Activated T-helper 1 cell treated with anti-CD3 and anti-CD28 coated beads, Interleukin-12 subunit alpha, Interleukin-12 subunit beta, Interleukin-2, Interleukin-4 antibody, amounts not matched to agents 30 ng/mL and 10 ng/mL and 1 ng/mL, durations not matched to agents 14 hours and 24 hours and 36 hours (primary cell): ENCODE measurements around the gene OR6X1. TPM values are rescaled to one million over a fixed set of nuclear protein-coding genes. Genes with fewer than 3 reads are reported as not detected.
"Not testable (repeated sequence)": the region's sequence is repeated elsewhere in the genome, so short reads cannot be mapped to it uniquely, and the experiment has no call there.

Experiments
- DNase-seq: peaks from one replicate; pipeline ENCODE4 v3.0.0; 2021; ENCODE audit warnings: low spot score
- H3K27ac Mint-ChIP-seq: one replicate; pipeline ENCODE4 v1.8.0; 2021; ENCODE audit warnings: mild to moderate bottlenecking, mixed read lengths
- H3K27me3 Mint-ChIP-seq: one replicate; pipeline ENCODE4 v1.8.0; 2022; ENCODE audit warnings: mild to moderate bottlenecking, moderate library complexity, mixed read lengths; ENCODE audit not compliant: insufficient read depth
- H3K36me3 Mint-ChIP-seq: one replicate; pipeline ENCODE4 v1.8.0; 2021; ENCODE audit warnings: low read depth, mixed read lengths
- H3K4me1 Mint-ChIP-seq: one replicate; pipeline ENCODE4 v1.8.0; 2021; ENCODE audit warnings: low read depth, mixed read lengths
- H3K4me3 Mint-ChIP-seq: one replicate; pipeline ENCODE4 v1.8.0; 2021; ENCODE audit warnings: mild to moderate bottlenecking, moderate library complexity, mixed read lengths
- H3K9me3 Mint-ChIP-seq: one replicate; pipeline ENCODE4 v1.8.0; 2021; ENCODE audit warnings: mixed read lengths
- intact Hi-C: fragments of 100-400 bp; cut with micrococcal nuclease; formaldehyde crosslinking; loops from one replicate; pipeline ENCODE4 v1.15.1; 2024
- total RNA-seq: library from RNA; stranded (reverse); gene quantifications from 2 replicates; pipeline ENCODE4 v1.2.3, GENCODE V29; 2022

Gene OR6X1
- total RNA-seq, 1 donor from 2014 or later = not detected

DNA sequence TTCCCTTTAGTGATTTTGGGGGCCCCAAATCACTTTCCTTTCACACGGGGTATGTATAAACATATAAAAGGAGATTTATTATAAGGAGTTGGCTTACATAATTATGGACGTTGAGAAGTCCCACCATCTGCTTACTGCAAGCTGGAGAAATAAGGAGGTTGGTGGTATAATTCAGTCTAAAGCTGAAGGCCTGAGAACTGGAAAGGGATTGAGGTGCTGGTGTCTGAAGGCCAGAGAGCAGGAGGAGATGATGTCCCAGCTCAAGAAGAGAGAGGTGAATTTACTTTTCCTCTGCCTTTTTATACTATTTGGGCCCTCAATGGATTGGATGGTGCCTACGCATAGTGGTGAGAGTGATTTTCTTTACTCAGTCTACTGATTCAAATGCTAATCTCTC is 11.6 kb downstream of the OR6X1 start:
- Mint-ChIP-seq H3K9me3 (no peaks in the 10 kb centered on the region), H3K36me3 (peaks cover 19% of the 10 kb centered on the region), H3K27me3 (peaks cover 11% of the 10 kb centered on the region), H3K27ac (no peak overlapping the region), H3K4me3 (no peak overlapping the region), H3K4me1 (peaks cover 30% of the 10 kb centered on the region)
- DNase-seq = no peak
- intact Hi-C loops = loop anchor here (5.0 to 10.0 kb wide), 5 partner anchors 325 to 1210 kb away; partner anchors contain the start of genes CCDC15 and HSPA8

DNA sequence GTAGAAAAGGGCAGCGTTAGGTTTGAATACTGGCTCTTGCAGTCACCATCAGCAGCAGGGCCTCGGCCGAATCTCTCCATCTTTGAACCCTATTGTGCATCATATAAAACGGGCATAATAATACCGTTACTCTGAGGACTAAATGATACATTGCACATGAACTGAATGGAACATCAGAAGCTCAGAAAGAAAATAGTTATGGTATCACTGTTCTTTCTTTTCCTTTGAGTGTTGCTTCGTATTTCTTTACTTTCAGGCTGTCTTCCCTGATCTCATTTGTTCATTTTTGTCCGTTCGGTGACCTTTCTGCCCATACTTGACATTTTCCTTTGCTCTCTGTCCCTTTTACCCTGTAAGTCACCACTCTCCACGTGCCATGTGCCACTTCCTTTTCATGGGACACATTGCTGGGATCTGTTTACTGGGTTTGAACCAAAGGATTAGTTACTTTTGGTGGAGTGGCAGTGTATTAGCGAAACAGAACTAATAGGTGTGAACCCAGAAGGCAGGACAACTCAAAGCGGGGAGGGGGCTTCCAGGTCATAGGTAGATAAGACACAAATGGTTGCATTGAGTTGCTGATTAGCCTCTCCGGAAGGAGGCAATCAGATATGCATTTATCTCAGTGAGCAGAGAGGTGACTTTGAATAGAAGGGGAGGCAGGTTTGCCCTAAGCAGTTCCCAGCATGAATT is 12.1 kb downstream of the OR6X1 start:
- Mint-ChIP-seq H3K27me3 (peaks cover 9% of the 10 kb centered on the region), H3K27ac (peak overlapping the region; percentile 93), H3K36me3 (peaks cover 23% of the 10 kb centered on the region), H3K9me3 (no peaks in the 10 kb centered on the region), H3K4me3 (peak overlapping the region; percentile 96), H3K4me1 (peaks cover 35% of the 10 kb centered on the region)
- intact Hi-C loops = loop anchor here (5.0 to 10.0 kb wide), 5 partner anchors 325 to 1210 kb away; partner anchors contain the start of genes CCDC15 and HSPA8
- DNase-seq = no peak

DNA sequence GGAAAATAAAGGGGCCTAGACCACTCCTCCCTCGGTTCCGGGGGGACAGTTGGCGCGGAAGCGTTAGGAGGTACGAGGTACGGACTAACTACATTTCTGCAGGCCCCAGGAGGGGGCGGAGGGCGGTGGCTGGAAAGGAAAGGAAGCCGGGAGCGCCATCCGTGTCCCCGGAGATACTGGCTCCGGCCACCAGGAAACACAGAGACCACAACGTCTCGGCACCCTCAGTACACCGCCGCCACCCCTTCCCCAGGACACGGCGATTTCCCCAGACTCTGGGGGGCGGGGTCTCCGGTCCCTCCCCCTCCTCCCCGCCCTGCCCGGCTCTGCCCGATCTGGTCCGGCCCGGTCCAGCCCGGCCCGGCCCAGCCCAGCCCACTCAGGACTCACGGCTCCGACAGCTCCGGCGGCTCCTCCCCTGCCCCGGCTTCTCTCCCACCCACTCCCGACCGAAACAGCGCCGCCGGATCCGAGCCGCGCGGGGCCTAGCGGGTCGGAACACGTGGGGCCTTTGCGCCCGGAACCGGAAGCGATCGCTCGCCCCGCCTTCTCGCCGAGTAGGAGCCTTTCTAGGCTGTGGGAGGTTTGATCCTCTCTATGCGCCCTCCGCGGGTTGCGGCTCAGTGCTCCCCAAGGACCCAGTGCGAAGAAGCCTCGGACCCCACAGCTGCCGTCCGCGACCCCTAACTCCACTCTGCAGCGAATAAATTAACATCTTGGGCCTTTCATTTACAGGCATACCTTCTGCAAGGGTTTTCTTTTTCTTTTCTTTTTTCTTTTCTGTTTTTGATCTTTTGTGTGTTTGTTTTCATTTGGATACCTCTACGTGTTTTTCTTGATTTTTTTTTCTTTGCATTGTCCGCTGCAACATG is 12.9 kb downstream of the OR6X1 start, which contains the start of gene ZNF202:
Gene ZNF202 (minus strand): TSS at position 502 of the 872 bp plus-strand sequence. CDS start 10,772 bp downstream, outside the sequence.
- Mint-ChIP-seq H3K4me1 (peaks cover 37% of the 10 kb centered on the region), H3K36me3 (peaks cover 27% of the 10 kb centered on the region), H3K4me3 (peak within 1 kb of the TSS; percentile 96), H3K27ac (peak within 1 kb of the TSS; percentile 93), H3K9me3 (no peaks in the 10 kb centered on the region), H3K27me3 (peaks cover 8% of the 10 kb centered on the region)
- intact Hi-C loops = loop anchor here (1.0 to 10.0 kb wide), 9 partner anchors 13 to 1211 kb away; partner anchors contain the start of genes CCDC15, HSPA8, OR6X1 and VWA5A
- DNase-seq = peak; percentile 87

DNA sequence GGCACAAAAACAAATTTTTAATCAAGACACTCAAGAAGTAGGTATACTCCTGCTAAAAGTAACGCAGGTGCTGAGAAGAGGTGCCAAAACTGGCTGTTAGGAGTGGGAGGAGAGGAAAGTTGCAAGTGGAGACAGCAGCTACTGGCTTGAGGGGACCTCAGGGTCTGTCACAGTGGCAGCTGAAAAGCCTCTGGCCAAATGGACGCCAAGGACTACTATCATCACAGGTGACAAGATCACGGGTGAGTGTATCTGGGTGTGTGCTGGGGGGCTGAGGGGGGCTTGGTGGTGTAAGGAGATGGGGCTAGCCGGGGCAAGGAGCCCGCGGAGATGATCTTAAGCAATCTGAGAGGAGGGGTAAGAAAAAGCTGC is 13.5 kb downstream of the OR6X1 start:
- H3K4me1 Mint-ChIP-seq = peaks cover 37% of the 10 kb centered on the region
- H3K4me3 Mint-ChIP-seq = peak overlapping the region; percentile 96
- H3K36me3 Mint-ChIP-seq = peaks cover 29% of the 10 kb centered on the region
- H3K27me3 Mint-ChIP-seq = peaks cover 3% of the 10 kb centered on the region
- DNase-seq = no peak
- no peaks in the 10 kb centered on the region for H3K9me3 Mint-ChIP-seq
- H3K27ac Mint-ChIP-seq = peak overlapping the region; percentile 90
- intact Hi-C loops = loop anchor here (1.0 to 10.0 kb wide), 9 partner anchors 14 to 1212 kb away; partner anchors contain the start of genes CCDC15, HSPA8, OR6X1 and VWA5A

DNA sequence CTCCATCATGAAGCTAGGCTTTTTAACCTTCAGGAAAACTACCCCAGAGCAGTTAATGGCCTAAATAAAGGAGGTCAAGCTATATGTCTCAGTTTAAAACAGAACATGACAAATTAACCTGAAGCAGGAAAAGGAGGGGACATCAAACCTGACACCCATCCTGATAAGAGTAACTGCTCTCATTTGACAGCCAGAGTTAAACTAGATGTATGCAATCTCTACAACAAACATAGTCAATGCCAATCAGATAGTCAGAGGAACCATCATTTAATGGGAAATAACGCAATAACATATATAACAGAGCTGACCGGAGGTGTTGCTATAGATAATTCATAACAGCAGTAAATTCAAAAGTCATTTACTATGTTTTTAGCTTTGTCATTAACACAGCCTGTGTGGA is 15.9 kb downstream of the OR6X1 start:
- Mint-ChIP-seq H3K4me3 (no peak overlapping the region), H3K27ac (no peak overlapping the region), H3K9me3 (no peaks in the 10 kb centered on the region), H3K27me3 (no peaks in the 10 kb centered on the region), H3K4me1 (peaks cover 37% of the 10 kb centered on the region), H3K36me3 (peaks cover 45% of the 10 kb centered on the region)
- intact Hi-C loops = no loop called here
- no peak for DNase-seq

DNA sequence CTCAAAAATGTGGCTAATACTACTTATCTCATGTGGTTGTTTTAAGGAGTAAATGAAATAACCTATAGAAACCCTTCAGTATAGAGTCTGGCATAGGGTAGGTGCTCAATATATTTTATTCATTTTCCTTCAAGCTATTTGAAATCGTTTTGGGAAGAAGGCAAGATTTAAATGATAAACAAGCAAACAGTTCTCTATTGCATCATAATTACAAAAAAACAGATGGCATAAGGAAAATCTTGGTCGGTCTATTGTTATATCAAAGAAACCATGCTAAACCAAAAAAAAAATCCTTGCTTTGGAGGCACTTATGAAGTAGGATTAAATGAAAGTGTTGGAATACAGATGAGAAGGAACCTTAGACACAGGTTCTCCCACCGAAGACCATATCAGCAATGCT is 17.5 kb downstream of the OR6X1 start:
- no peak for DNase-seq
- intact Hi-C loops = no loop called here

DNA sequence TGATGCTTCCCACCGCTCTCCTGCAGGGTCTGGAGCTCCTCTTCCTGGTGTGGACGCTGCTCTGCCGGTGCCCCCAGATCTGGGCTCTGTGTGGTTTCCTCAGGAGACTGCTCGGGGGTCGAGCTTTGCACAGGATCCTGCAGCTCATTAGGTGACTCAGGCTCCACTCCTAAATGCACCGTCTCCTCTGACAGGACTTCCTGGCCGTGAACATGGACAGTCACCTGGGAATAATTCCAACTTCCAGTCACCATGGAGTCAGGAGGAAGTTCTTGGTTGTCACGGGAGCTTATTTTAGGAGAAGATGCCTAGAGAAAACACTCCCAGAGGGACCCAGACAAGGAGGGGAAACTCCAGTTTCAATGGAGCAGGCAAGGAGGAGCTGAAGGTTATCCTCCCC is 24.7 kb downstream of the OR6X1 start:
- no peaks in the 10 kb centered on the region for H3K4me1 Mint-ChIP-seq
- no peak overlapping the region for H3K4me3 Mint-ChIP-seq
- H3K27ac Mint-ChIP-seq = no peak overlapping the region
- peaks cover 53% of the 10 kb centered on the region for H3K36me3 Mint-ChIP-seq
- no peak for DNase-seq
- peaks cover 16% of the 10 kb centered on the region for H3K9me3 Mint-ChIP-seq
- H3K27me3 Mint-ChIP-seq = no peaks in the 10 kb centered on the region
- intact Hi-C loops = no loop called here

More for the DNA sequence above, 17.5 kb downstream of the OR6X1 start:
- Mint-ChIP-seq H3K27me3 (no peaks in the 10 kb centered on the region), H3K4me1 (peaks cover 28% of the 10 kb centered on the region), H3K4me3 (no peak overlapping the region), H3K27ac (no peak overlapping the region), H3K36me3 (peaks cover 45% of the 10 kb centered on the region), H3K9me3 (no peaks in the 10 kb centered on the region)

DNA sequence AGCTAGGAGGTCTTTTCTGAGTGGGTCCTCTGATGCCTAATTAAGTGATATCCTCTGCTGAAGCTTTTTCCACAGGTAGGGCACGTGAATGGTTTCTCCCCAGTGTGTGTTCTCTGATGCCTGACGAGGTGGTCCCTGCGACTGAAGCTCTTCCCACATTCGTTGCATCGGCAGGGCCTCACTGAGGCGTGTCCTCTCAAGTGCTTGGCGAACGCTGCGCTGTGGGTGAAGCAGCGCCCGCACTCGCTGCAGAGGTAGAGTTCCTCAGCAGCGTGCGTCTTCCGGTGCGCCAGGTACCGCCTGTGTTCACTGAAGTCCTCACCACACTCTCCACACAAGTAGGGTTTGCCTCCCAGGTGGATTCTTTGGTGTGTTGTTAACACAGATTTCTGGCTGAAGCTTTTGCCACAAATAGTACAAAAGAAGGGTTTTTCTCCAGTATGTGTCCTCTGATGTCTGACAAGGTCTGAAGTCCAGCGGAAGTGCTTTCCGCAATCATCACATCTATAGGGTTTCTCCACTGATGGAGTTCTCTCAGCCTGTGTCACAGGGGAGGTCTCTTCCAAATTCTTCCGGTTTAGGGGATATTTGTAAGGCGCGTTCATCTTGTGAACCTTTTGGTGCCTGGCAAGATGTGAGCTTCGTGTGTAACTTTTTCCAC is 28.2 kb downstream of the OR6X1 start:
- no peak for DNase-seq
- Mint-ChIP-seq H3K4me1 (no peaks in the 10 kb centered on the region), H3K4me3 (no peak overlapping the region), H3K27ac (no peak overlapping the region), H3K36me3 (peaks cover 45% of the 10 kb centered on the region), H3K27me3 (no peaks in the 10 kb centered on the region), H3K9me3 (peaks cover 16% of the 10 kb centered on the region)
- intact Hi-C loops = no loop called here

DNA sequence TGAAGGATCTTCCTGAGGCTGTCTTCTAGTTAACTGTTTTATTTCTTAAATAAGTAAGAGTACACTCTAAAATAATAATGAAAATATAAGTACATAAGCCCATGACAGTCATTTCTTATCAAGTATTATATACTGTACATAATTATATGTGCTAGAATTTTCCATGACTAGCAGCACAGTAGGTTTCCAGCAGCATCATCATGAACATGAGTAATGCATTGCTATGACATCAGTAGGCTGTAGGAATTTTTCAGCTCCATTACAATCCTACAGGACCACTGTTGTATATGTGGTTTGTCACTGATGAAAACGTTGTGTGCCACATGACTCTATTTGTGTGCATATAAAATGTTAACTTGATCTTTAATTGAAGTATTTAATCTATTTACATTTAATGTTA is 34.9 kb downstream of the OR6X1 start:
- H3K36me3 Mint-ChIP-seq = peaks cover under 1% of the 10 kb centered on the region
- no peaks in the 10 kb centered on the region for H3K4me1 Mint-ChIP-seq
- DNase-seq = no peak
- H3K27me3 Mint-ChIP-seq = peaks cover 2% of the 10 kb centered on the region
- no peak overlapping the region for H3K4me3 Mint-ChIP-seq
- H3K9me3 Mint-ChIP-seq = no peaks in the 10 kb centered on the region
- intact Hi-C loops = no loop called here
- H3K27ac Mint-ChIP-seq = no peak overlapping the region

DNA sequence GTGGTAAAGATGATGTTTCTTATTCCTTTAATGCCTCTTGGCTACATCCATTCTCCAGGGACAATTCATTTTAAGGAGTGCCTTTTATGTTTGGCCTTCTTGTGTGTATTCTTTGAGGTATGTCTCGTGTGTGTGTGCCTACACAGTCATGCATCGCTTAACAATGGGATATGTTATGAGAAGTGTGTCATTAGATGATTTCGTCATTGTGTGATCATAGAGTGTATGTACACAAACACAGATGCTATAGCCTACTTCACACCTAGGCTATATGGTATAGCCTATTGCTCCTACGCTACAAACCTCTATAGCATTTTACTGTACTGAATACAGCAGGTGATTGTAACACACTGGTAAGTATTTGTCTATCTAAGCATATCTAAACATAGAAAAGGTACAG is 35.8 kb downstream of the OR6X1 start:
- H3K4me1 Mint-ChIP-seq = no peaks in the 10 kb centered on the region
- H3K36me3 Mint-ChIP-seq = no peaks in the 10 kb centered on the region
- peaks cover 11% of the 10 kb centered on the region for H3K27me3 Mint-ChIP-seq
- intact Hi-C loops = no loop called here
- DNase-seq = no peak
- H3K4me3 Mint-ChIP-seq = no peak overlapping the region
- no peak overlapping the region for H3K27ac Mint-ChIP-seq
- H3K9me3 Mint-ChIP-seq = no peaks in the 10 kb centered on the region

DNA sequence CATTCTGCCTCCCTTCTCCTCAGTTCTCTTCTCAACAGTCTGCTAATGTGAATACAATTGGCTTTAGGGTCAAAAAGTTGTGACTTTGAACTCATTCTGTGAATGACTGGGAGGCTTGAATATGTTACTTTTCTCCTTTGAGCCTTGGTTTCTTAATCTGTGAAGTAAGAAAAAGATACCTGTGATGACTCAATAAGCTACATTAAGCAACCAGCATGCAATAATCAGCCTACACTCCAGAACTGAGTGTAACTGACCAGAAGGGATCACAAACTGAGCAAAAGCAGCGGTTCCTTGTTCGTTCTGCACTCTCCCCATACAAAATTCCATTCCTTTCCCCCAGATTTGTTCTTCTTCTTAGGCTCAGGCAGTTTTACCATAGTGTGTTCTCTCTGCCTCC is 36.3 kb downstream of the OR6X1 start:
- Mint-ChIP-seq H3K27ac (no peak overlapping the region), H3K36me3 (no peaks in the 10 kb centered on the region), H3K9me3 (no peaks in the 10 kb centered on the region), H3K4me3 (no peak overlapping the region), H3K4me1 (no peaks in the 10 kb centered on the region), H3K27me3 (peaks cover 11% of the 10 kb centered on the region)
- intact Hi-C loops = no loop called here
- no peak for DNase-seq

DNA sequence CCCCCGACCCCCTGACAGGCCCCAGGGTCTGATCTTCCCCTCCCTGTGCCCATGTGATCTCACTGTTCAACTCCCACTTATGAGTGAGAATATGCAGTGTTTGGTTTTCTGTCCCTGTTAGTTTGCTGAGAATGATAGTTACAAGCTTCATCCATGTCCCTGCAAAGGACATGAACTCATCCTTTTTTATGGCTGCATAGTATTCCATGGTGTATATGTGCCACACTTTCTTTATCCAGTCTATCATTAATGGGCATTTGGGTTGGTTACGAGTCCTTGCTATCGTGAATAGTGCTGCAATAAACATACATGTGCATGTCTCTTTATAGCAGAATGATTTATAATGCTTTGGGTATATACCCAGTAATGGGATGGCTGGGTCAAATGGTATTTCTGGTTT is 41.7 kb downstream of the OR6X1 start:
- DNase-seq, intact Hi-C loops, H3K36me3 Mint-ChIP-seq, H3K4me3 Mint-ChIP-seq, H3K4me1 Mint-ChIP-seq, H3K27ac Mint-ChIP-seq, H3K9me3 Mint-ChIP-seq: not testable (repeated sequence)
- peaks cover 15% of the 10 kb centered on the region for H3K27me3 Mint-ChIP-seq
